OCI-LY1 (cell line): ENCODE results near the gene CHD1.

Experiments used
- EZH2 ChIP-seq: fragments of 200-600 bp; sonication (generic), shearing (Covaris generic); IDR thresholded peaks from 2 replicates; pipeline ENCODE4 v1.8.0; 2017; ENCODE audit warnings: borderline replicate concordance, mixed run types, mild to moderate bottlenecking, antibody characterized with exemption, low read length, moderate library complexity, mixed read lengths
- TF ChIP-seq, protein P1 (sequence below): fragments of 200-600 bp; sonication (generic), shearing (Covaris generic); IDR thresholded peaks from 2 replicates; pipeline ENCODE4 v1.5.1; 2017; ENCODE audit warnings: mild to moderate bottlenecking, antibody characterized with exemption, low read length, moderate library complexity, mixed read lengths

DNA sequence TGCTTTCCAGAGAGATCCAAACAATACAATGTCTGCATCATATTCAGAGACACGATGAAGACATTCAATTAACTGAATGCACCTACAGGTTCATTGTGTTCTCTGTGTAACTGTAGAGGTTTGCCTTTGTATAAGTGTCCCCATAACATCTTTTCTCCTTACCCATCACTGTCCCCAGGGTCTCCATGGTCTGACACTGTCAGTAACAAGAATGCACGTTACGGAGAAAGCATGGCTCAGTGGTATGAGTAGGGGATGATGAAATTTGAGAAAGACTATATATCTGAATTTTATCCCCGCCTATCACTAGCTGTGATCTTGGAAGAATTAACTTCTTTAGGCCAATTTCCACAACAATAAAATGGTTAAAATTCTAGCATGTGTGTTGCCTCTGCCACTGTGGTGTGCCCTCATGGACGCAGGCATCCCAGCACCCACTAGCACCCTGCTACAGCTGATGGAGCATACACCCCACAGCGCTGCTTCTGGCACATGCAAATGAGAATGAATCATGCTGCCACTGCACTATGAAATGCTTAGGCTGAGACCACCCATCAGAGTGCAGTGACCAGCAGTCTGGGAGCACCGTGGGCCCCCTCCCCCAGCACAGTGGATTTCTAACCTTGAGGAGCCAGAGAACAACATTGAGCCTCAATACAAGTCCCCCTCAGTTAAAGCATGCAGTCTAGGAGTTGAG lies 101.1 kb downstream of the CHD1 start:
- TF ChIP-seq, protein P1, sequence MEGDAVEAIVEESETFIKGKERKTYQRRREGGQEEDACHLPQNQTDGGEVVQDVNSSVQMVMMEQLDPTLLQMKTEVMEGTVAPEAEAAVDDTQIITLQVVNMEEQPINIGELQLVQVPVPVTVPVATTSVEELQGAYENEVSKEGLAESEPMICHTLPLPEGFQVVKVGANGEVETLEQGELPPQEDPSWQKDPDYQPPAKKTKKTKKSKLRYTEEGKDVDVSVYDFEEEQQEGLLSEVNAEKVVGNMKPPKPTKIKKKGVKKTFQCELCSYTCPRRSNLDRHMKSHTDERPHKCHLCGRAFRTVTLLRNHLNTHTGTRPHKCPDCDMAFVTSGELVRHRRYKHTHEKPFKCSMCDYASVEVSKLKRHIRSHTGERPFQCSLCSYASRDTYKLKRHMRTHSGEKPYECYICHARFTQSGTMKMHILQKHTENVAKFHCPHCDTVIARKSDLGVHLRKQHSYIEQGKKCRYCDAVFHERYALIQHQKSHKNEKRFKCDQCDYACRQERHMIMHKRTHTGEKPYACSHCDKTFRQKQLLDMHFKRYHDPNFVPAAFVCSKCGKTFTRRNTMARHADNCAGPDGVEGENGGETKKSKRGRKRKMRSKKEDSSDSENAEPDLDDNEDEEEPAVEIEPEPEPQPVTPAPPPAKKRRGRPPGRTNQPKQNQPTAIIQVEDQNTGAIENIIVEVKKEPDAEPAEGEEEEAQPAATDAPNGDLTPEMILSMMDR = no peak; the same call in 1 of the 2 replicates
- TF ChIP-seq EZH2 = no peak
